NCI-H526 (cell line): Measurements from ENCODE around the gene LRPAP1.
"Not testable (repeated sequence)": the region's sequence is repeated elsewhere in the genome, so short reads cannot be mapped to it uniquely, and the experiment has no call there.

ENCODE experiments used
- DNase-seq, 2 experiments: peaks; one replicate each; lab custom pipeline; 2025; lab: John Stamatoyannopoulos, UW

LRPAP1 gene

GRCh38 chr4:3518941-3519340 is 13.3 kb downstream of the LRPAP1 start:
- DNase-seq = no peak

- no peak for DNase-seq
These were observed 13.7 kb downstream of the LRPAP1 start for GRCh38 chr4:3518511-3518880.

DNA sequence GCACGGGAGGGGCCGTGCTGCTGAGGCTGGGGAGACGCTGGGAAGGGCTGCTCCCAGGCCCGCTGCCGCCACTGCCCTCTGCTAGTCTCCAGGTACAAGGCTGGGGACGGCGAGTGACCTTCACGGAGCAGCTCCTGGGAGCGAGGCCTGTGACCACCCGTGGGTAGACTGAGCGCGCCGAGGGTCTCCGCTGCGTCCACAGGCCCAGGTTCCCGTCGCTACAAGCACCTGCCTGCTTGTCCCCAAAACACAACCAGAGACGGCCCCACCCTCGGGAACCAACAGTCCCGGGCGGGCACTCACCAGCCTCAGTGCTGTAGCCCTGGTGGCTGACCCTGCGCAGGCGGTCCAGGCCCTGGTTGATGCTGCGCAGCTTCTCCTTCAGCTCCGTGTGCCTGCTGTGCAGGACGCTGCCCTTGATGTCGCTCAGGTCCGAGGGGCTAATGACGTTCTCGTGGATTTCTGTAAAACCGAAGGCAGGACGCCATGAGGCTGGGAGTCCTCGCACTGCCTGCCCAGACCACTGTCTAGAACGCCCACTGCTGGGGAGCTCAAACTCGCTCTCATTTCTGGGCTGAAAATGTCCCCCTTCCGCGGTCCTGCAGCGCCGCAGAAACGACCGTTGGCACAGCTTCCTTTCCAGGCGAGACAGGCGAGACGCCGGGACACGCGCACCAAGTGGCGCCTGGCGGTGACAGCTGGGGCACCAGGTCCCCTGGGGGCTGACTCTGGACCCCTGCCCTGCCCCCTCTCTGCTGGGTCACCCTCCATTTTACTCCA is 14.3 kb downstream of the LRPAP1 start:
- DNase-seq = no peak

GRCh38 chr4:3516836-3517730 is 15.1 kb downstream of the LRPAP1 start:
- DNase-seq = no peak

DNA sequence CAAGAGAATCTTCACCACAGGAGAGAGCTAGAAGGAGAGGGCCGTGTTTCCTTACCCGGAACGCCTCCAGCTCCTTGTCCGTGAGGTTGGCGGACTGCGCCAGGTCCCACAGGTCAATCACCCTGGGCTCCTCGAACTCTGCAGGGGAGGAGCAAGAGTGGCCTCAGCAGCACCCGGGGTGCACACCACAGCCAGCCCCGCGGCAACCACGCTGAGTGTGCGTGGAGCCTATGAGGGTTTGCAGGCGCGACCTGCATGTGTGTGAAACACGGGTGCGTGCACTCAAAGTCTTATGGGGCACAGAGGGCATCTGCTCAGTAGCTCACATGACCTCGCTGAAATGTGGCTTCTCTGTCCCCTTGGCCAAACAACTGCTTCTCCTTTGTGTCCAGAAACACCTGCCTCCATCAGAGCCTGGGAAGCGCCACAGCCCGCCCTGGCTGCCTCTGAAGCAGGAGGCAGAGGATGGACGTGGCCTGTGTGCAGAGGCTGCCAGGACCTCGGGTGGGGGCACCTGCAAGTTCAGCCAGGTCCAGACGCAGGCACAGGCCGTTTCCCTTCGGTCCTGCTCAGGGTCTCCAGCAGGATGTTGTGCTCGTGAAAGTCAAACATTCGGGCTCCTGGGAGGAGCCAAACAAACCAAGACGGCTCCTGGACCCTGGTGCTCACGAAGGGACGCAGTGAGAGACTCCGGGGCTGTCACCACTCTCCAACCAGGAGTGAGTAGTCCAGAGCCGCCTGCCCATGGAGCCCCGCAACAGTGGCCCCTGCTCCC is 16.0 kb downstream of the LRPAP1 start:
- no peak for DNase-seq

- no peak for DNase-seq
These were observed 16.6 kb downstream of the LRPAP1 start for GRCh38 chr4:3515646-3516045.

- DNase-seq = peak in 1 of 2 experiments; percentile 62
These were observed 17.3 kb downstream of the LRPAP1 start for GRCh38 chr4:3514806-3515501.

DNA sequence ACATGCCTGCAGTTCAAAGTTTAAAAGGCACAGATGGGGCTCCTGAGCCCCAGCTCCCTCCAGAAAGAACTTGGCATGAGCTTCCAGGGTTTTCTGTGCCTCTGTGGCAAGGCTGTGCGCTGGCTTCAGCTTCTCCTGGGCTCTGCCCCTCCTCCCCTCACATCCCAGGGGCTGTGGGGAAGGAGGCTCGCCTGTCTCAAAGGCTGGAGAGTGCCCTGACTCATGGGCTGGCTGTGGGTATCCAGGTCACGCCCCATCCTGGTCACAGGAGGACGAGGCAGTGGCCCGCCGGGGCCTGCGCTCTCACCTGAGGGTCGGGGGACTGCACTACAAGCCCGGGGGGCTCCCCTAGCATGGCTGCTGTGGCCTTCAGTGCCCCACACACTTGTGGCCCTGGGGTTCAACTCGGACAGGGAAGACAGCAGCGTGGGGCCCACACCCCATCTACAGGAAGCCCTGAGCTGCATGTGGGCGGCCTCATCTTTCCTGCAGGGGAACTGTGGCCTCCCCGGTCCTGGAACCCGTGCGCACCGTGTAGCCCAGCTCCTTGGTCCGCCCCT is 17.9 kb downstream of the LRPAP1 start:
- no peak for DNase-seq

- no peak for DNase-seq
These were observed 18.4 kb downstream of the LRPAP1 start for GRCh38 chr4:3513807-3514206.

DNA sequence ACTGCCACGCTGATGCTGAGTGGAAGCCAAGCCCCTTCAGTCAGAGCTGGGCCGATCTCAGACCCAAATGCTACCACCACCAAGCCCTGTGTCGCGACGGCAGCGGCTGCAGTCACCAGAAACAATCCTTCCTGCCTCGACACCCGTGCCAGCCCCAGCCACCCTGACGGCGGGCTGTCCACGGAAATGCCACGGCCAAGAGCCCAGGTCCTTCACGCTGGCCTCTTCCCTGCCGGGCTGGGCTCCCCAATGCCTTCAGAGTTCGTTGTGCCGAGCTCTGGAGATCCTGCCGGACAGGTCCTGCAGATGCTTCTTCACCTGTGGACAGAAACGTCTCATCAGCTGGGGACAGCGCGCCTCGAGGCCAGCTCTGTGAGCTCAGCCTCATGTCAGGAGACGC is 19.5 kb downstream of the LRPAP1 start:
- DNase-seq = no peak

- no peak for DNase-seq
These were observed 19.9 kb downstream of the LRPAP1 start for GRCh38 chr4:3512279-3512678.

DNA sequence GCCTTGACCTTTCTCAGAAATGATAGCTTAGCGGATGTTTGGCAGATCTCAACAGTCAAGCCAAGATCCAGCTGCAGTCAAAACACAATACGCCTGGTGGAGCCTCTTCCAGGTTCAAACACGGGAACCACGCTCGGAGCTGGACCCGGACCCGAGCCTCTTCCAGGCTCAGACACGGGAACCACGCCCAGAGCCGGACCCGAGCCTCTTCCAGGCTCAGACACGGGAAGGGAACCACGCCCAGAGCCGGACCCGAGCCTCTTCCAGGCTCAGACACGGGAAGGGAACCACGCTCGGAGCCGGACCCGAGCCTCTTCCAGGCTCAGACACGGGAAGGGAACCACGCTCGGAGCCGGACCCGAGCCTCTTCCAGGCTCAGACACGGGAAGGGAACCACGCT is 20.6 kb downstream of the LRPAP1 start:
- DNase-seq = not testable (repeated sequence)

DNA sequence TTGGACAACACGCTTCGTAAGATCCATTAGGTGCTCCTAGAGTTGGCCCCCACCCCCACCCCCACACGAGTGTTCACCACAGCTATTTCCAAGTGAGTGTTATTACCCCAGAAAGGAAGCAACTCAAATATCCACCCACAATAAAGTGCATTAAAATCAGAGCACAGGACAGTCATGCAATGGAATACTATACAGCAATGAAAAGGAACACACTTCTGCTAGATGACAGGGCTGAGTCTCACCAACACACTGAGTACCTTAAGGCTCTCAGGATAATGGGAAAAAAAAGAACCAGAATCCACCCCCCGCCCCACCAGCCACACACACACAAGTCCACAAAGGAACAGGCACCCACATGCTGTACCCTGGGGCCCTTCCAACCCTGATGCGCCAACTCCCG is 21.0 kb downstream of the LRPAP1 start:
- no peak for DNase-seq

GRCh38 chr4:3510481-3510880 is 21.7 kb downstream of the LRPAP1 start:
- DNase-seq = no peak

DNA sequence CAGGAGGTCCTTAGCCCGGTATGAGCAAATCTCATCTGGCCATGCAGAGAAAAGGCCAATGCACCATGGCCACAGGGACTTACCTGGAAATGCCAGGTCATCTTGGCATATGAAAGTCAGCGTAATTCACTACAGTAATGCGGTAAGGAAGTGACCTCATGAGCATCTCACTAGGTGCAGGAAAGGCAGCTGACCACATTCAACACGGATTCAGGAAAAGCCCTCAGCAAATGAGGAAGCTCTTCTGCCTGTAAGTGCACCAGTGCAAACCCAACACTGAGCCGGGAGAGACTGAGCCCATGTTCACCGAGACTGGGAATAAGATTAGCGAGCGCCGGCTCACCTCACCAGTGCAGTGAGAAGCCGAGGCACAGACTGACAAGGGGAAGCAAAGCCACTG is 23.7 kb downstream of the LRPAP1 start:
- no peak for DNase-seq

DNA sequence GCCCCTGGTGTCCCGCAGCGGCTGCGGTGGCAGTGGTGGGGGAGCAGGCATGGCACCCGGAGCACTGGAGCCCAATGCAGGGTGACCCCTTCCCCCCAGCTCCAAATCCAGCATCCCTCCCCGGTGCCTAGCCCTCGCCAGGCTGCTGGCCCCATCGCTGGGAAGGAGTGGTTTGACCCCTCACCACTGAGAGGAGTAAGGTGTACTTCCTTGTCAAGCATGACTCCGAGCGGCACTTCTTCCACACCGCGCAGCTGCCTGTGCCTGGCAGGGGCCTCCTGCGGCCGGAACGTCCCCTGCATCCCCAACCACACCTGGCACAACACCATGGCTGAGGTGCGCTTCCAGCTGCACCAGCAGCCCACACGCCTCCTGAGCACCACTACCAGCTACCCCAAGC is 27.0 kb downstream of the LRPAP1 start:
- no peak for DNase-seq

- no peak for DNase-seq
These were observed 29.0 kb downstream of the LRPAP1 start for GRCh38 chr4:3502941-3503936.

GRCh38 chr4:3501825-3502425 is 30.3 kb downstream of the LRPAP1 start:
- DNase-seq = no peak

GRCh38 chr4:3501126-3501824 is 30.9 kb downstream of the LRPAP1 start:
- no peak for DNase-seq
